Measurements from ENCODE around the gene VSIG10. TPM values are rescaled to one million over a fixed set of nuclear protein-coding genes. Genes with fewer than 3 reads are reported as not detected.

The VSIG10 gene
- polyA plus RNA-seq, 1 experiment = 9.3 TPM

DNA sequence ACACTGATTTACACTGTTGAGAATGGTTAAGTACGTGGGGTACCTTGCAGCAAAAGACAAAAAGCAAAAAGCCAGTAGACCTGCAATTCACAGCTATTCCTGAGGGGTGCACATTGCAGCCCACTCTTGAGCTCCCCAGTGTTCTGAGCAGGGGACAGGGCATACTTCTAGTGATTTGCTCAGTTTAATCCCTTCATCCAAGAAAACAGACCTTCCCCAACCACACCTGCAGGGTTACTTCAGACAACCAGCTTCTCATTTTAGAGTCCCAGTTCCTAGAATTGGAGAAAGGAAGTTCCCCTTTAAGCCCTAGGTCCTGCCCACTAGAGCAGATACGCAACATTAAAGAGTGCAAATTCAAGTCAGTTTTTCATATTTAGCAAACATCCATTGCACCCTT is 39.2 kb downstream of the VSIG10 start:
- CTCF ChIA-PET = interaction anchor here (0.8 to 2.4 kb wide), 6 partner anchors 12 to 214 kb away, joined by 3 to 7 read pairs (median 4); no protein-coding TSS in a partner anchor
- H3K36me3 ChIP-seq (ENCODE audit: control insufficient read depth, insufficient read depth, low read length) = no peaks in the 10 kb centered on the region; the same call in 1 of the 2 replicates
- POLR2A ChIA-PET = no interaction called here
- H3K4me3 ChIP-seq (ENCODE audit: low read depth, low read length) = no peak overlapping the region
- 0 out of 2 replicates have a peak, but pooled peaks have one; percentile 5 for TF ChIP-seq CTCF (IDR thresholded peaks at IDR 0.05; ENCODE audit: insufficient read depth, low read depth, low read length)
- no peaks in the 10 kb centered on the region for H3K27me3 ChIP-seq (ENCODE audit: control insufficient read depth, insufficient read depth, low read length)
- DNase-seq (ENCODE audit: low read depth) = no peak

GRCh38 chr12:118063576-118064391 is 40.0 kb downstream of the VSIG10 start:
- TF ChIP-seq CTCF (IDR thresholded peaks at IDR 0.05; ENCODE audit: insufficient read depth, low read depth, low read length) = no peak
- Histone ChIP-seq H3K36me3 (ENCODE audit: control insufficient read depth, insufficient read depth, low read length) (no peaks in the 10 kb centered on the region; the same call in 1 of the 2 replicates), H3K4me3 (ENCODE audit: low read depth, low read length) (no peak overlapping the region), H3K27me3 (ENCODE audit: control insufficient read depth, insufficient read depth, low read length) (no peaks in the 10 kb centered on the region)
- CTCF ChIA-PET = interaction anchor here (0.8 to 2.4 kb wide), 6 partner anchors 13 to 312 kb away, joined by 3 to 7 read pairs (median 4); partner anchors contain the start of gene SUDS3
- POLR2A ChIA-PET = no interaction called here
- no peak for DNase-seq (ENCODE audit: low read depth)

GRCh38 chr12:118061873-118062843 is 41.7 kb downstream of the VSIG10 start:
- Histone ChIP-seq H3K4me3 (ENCODE audit: low read depth, low read length) (peak overlapping the region; percentile 92), H3K36me3 (ENCODE audit: control insufficient read depth, insufficient read depth, low read length) (no peaks in the 10 kb centered on the region; the same call in 1 of the 2 replicates), H3K27me3 (ENCODE audit: control insufficient read depth, insufficient read depth, low read length) (no peaks in the 10 kb centered on the region)
- CTCF ChIA-PET = interaction anchor here (1.0 to 1.8 kb wide), 3 partner anchors 32 to 314 kb away, joined by 3 to 6 read pairs (median 3); partner anchors contain the start of gene SUDS3
- POLR2A ChIA-PET = no interaction called here
- TF ChIP-seq CTCF (IDR thresholded peaks at IDR 0.05; ENCODE audit: insufficient read depth, low read depth, low read length) = no peak
- DNase-seq (ENCODE audit: low read depth) = no peak

GRCh38 chr12:118061011-118061872 is 42.6 kb downstream of the VSIG10 start, which contains the start of gene WSB2:
Gene WSB2, minus strand, starts transcription at chr12:118061179. Its CDS starts 131 bp downstream, at chr12:118061048.
- H3K36me3 ChIP-seq (ENCODE audit: control insufficient read depth, insufficient read depth, low read length) = no peaks in the 10 kb centered on the region
- TF ChIP-seq CTCF (IDR thresholded peaks at IDR 0.05; ENCODE audit: insufficient read depth, low read depth, low read length) = no peak
- H3K27me3 ChIP-seq (ENCODE audit: control insufficient read depth, insufficient read depth, low read length) = no peaks in the 10 kb centered on the region
- H3K4me3 ChIP-seq (ENCODE audit: low read depth, low read length) = peak within 1 kb of the TSS; percentile 92
- DNase-seq (ENCODE audit: low read depth) = no peak
- CTCF ChIA-PET = interaction anchor here (0.6 to 1.2 kb wide), 6 partner anchors 26 to 1772 kb away, joined by 3 read pairs; no protein-coding TSS in a partner anchor
- POLR2A ChIA-PET = no interaction called here

Data from BJ (cell line).